KMS-11 (cell line): Measurements from ENCODE around the gene SCYGR2.

Experiments used
- H2AFZ ChIP-seq: fragments of 200-600 bp; sonication (generic); 2 replicates; pipeline ENCODE4 v1.6.1; 2016; ENCODE audit warnings: antibody characterized with exemption, mixed run types, low read depth
- H3K27ac ChIP-seq: fragments of 200-600 bp; sonication (generic); 2 replicates; pipeline ENCODE4 v1.6.1; 2016; ENCODE audit warnings: mild to moderate bottlenecking, mixed run types
- H3K27me3 ChIP-seq: fragments of 200-600 bp; sonication (generic); 2 replicates; pipeline ENCODE4 v1.6.1; 2017; ENCODE audit warnings: mild to moderate bottlenecking, low read depth, mixed run types, moderate library complexity; ENCODE audit not compliant: insufficient read depth
- H3K36me3 ChIP-seq: fragments of 200-600 bp; sonication (generic); 2 replicates; pipeline ENCODE4 v1.6.1; 2017; ENCODE audit warnings: mild to moderate bottlenecking, mixed run types; ENCODE audit not compliant: insufficient read depth
- H3K4me1 ChIP-seq: fragments of 200-600 bp; sonication (generic); 2 replicates; pipeline ENCODE4 v1.6.1; 2016; ENCODE audit warnings: mild to moderate bottlenecking, low read depth, mixed run types; ENCODE audit not compliant: poor library complexity, severe bottlenecking
- H3K4me2 ChIP-seq: fragments of 200-600 bp; sonication (generic); 2 replicates; pipeline ENCODE4 v1.7.0; 2016; ENCODE audit warnings: mild to moderate bottlenecking, mixed run types
- H3K4me3 ChIP-seq: fragments of 200-600 bp; sonication (generic); IDR thresholded peaks from 2 replicates; pipeline ENCODE4 v1.6.1; 2017; ENCODE audit warnings: low read depth, low read length, mixed read lengths; ENCODE audit not compliant: insufficient read depth
- H3K79me2 ChIP-seq: fragments of 200-600 bp; sonication (generic); 2 replicates; pipeline ENCODE4 v1.6.1; 2016; ENCODE audit warnings: low read depth, mixed run types; ENCODE audit not compliant: insufficient read depth
- H3K9ac ChIP-seq: fragments of 200-600 bp; sonication (generic); 2 replicates; pipeline ENCODE4 v1.6.1; 2016; ENCODE audit warnings: mild to moderate bottlenecking, mixed run types
- H4K20me1 ChIP-seq: fragments of 200-600 bp; sonication (generic); 2 replicates; pipeline ENCODE4 v1.6.1; 2016; ENCODE audit warnings: mild to moderate bottlenecking, mixed run types; ENCODE audit not compliant: insufficient read depth
- CTCF ChIP-seq: fragments of 200-600 bp; sonication (generic); conservative IDR thresholded peaks from 2 replicates; pipeline ENCODE4 v1.6.1; 2017; ENCODE audit warnings: low read depth, mild to moderate bottlenecking, antibody characterized with exemption, low read length, moderate library complexity, mixed read lengths

The SCYGR2 gene

DNA sequence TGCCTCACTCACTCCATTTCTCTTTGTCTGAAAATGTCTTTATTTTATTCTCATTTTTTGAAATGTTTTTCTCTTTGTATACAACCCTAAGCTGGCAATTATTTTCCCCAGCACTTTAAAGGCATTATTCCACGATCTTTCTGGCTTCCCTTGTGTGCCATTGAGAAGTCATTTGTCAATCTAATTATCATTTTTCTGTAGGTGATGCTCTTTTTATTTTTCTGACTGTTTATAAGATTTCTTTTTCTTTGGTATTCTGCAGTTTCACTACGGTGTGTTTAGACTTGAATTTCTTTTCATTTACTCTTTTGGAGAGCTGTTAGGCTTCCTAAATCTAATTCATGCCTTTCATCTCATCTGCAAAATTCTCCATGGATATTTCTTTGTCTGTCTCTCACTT, 26.7 kb downstream of the SCYGR2 start:
- Histone ChIP-seq H3K9ac (no peak overlapping the region), H3K4me3 (no peak overlapping the region), H3K4me1 (no peaks in the 10 kb centered on the region), H2AFZ (no peak overlapping the region), H3K36me3 (no peaks in the 10 kb centered on the region), H3K79me2 (no peaks in the 10 kb centered on the region), H3K4me2 (no peak overlapping the region; the same call in 1 of the 2 replicates), H3K27ac (no peak overlapping the region), H4K20me1 (no peaks in the 10 kb centered on the region), H3K27me3 (no peaks in the 10 kb centered on the region)
- TF ChIP-seq CTCF = no peak

DNA sequence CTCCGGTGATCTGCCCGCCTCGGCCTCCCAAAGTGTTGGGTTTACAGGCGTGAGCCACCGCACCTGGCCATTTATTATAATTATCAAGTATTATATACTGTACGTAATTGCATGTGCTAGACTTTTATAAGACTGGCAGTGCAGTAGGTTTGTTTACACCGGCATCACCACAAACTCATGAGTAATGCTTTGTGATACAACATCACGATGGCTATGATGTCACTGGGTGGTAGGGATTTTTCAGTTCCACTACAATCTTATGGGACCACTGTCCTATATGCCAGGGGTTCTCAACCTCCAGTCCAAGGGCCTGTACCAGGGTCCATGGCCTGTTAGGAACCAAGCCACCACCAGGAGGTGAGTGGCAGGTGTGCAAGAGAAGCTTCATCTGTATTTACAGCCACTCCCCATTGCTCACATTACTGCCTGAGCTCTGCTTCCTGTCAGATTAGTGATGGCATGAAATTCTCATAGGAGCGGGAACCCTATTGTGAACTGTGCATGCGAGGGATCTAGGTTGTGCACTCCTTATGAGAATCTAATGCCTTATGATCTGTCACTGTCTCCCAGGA, 28.0 kb downstream of the SCYGR2 start:
- H3K4me3 ChIP-seq = no peak overlapping the region
- H2AFZ ChIP-seq = no peak overlapping the region
- no peak overlapping the region for H3K9ac ChIP-seq
- H3K79me2 ChIP-seq = no peaks in the 10 kb centered on the region
- H3K27ac ChIP-seq = no peak overlapping the region
- H3K4me2 ChIP-seq = no peak overlapping the region
- TF ChIP-seq CTCF = no peak
- no peaks in the 10 kb centered on the region for H3K27me3 ChIP-seq
- H4K20me1 ChIP-seq = no peaks in the 10 kb centered on the region
- H3K36me3 ChIP-seq = no peaks in the 10 kb centered on the region
- H3K4me1 ChIP-seq = no peaks in the 10 kb centered on the region

DNA sequence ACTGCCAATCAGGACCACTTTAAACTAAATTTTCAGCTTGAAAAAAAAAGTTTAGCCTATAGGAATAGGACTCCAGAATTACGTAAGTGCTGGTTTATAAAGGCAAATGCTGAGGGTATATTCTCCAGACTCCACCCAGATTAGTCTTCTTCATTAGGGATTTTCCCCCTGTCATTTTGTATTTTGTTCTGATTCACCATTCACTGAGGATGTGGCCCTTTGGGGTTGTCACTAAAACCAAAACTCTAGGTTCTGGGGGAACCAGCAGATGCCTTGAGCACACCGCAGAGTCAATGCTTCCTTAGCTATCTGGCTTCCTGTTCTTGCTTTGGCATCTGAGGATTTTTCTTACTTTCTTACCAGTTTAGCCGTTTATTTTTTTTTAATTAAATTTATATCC, 29.1 kb downstream of the SCYGR2 start:
- Histone ChIP-seq H3K79me2 (no peaks in the 10 kb centered on the region), H3K4me2 (no peak overlapping the region), H3K9ac (no peak overlapping the region), H2AFZ (no peak overlapping the region), H3K4me3 (no peak overlapping the region), H3K27me3 (no peaks in the 10 kb centered on the region), H3K4me1 (no peaks in the 10 kb centered on the region), H4K20me1 (no peaks in the 10 kb centered on the region), H3K27ac (no peak overlapping the region), H3K36me3 (no peaks in the 10 kb centered on the region)
- TF ChIP-seq CTCF = no peak

DNA sequence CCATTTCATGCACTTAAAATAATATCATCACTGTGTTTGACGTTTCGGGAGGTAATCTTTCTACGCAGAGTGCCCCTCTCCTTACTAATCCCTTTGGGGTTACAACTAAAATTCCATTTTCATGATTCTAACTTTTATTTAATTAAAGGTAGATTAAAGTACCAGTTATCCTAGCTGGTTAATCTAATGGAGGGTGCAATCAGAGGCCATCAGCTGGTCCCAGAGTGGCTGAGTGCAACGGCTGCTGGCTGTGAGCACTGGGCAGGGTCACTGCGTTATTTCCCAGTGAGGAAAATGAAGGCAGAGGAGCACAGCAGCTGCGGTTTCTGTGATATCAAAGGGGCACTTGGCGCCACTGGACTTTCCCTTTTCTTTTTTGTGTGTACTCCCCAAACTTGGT, 30.7 kb downstream of the SCYGR2 start:
- no peaks in the 10 kb centered on the region for H3K79me2 ChIP-seq
- no peak overlapping the region for H3K4me2 ChIP-seq
- H3K4me1 ChIP-seq = no peaks in the 10 kb centered on the region
- no peak overlapping the region for H3K4me3 ChIP-seq
- TF ChIP-seq CTCF = no peak
- H2AFZ ChIP-seq = no peak overlapping the region
- no peaks in the 10 kb centered on the region for H3K36me3 ChIP-seq
- H3K9ac ChIP-seq = no peak overlapping the region
- no peaks in the 10 kb centered on the region for H3K27me3 ChIP-seq
- no peak overlapping the region for H3K27ac ChIP-seq
- H4K20me1 ChIP-seq = no peaks in the 10 kb centered on the region
